ENCODE measurements around the gene SGMS1. TPM values are rescaled to one million over a fixed set of nuclear protein-coding genes. Genes with fewer than 3 reads are reported as not detected.

Gene SGMS1
- total and polyA plus RNA-seq, 12 donors = 7.3 to 24.3 (median 17.1) TPM

DNA sequence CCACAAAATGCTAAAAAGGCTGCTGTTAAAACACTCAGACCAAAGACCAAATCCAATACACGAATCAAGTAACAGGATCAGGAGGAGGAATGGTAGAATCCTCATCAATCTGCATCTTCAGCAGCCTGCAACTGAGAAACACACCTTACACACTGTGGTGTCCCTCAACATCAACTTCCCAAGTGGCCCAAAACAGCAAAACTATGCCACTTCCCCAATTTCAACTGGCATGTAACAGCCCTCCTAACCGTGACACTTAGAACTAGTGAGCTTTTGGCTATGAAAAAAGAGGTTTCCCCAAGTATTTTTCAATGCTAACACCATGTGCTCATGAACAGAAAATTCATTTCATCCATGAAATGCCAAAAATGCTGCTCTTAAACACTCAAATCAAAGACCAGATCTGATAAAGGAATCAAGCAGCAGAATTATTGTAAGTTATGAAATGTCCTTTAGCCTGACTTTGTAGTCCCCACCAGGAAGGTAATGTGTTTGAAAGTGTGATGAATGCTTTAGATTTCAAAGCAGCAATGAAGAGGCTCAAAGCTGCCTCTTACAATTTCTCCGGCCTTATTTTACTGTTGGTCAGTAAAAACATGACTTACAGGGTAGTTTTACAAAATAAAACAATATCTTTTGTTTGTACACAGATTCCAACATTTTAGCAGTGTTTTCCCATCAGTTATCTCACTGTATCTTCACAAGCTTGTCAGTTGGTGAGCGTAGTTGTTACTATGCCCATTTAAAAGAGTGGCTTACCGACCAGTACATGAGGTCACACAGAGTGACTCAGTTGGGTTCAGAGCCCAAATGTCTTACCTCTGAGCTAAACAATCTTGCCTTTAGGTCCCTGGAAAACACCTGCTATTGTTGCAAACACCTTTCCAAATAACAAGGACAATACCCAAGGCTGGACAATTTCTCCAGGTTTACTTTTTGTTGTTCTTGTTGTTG, 306.8 kb downstream of the SGMS1 start:
- TF ChIP-seq, protein P1, sequence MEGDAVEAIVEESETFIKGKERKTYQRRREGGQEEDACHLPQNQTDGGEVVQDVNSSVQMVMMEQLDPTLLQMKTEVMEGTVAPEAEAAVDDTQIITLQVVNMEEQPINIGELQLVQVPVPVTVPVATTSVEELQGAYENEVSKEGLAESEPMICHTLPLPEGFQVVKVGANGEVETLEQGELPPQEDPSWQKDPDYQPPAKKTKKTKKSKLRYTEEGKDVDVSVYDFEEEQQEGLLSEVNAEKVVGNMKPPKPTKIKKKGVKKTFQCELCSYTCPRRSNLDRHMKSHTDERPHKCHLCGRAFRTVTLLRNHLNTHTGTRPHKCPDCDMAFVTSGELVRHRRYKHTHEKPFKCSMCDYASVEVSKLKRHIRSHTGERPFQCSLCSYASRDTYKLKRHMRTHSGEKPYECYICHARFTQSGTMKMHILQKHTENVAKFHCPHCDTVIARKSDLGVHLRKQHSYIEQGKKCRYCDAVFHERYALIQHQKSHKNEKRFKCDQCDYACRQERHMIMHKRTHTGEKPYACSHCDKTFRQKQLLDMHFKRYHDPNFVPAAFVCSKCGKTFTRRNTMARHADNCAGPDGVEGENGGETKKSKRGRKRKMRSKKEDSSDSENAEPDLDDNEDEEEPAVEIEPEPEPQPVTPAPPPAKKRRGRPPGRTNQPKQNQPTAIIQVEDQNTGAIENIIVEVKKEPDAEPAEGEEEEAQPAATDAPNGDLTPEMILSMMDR (IDR thresholded peaks at IDR 0.05) = no peak
- Histone ChIP-seq H3K27me3 (no peaks in the 10 kb centered on the region), H3K4me3 (no peak overlapping the region), H3K36me3 (peaks cover 0 to 12% (median 0%) of the 10 kb centered on the region in 9 donors), H3K9me3 (peaks cover 0 to 9% (median 0%) of the 10 kb centered on the region in 11 donors), H3K27ac (peak overlapping the region in 1 of 10 donors; percentile 37), H3K4me1 (peaks cover 0 to 41% (median 31%) of the 10 kb centered on the region in 9 donors)
- ATAC-seq (no peak), DNase-seq (no peak)
- intact Hi-C loops (cut with DNase I) = no loop called here
- 87 to 89% methylated on average over 5 of the region's 5 CpGs for WGBS, 2 donors

DNA sequence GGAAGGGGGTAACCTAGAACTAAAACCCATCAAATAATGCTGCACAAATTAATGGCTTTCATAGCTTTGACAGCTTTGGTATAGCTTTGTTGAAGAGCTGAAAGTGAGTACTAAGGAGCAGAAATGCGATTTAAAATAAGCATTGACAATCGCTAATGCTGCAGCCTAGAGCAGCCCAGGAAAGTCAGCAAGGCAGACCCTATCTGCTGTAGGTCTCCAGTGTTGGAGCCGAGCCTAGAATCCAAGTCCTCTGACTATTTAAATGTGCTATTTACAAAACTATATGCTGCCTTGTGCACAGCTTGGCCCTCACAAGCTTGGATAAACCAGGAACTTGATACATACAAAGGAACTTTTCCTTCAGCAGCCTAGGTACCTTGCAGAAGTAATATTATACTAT, 307.6 kb downstream of the SGMS1 start:
- H3K9me3 ChIP-seq = peaks cover 0 to 9% (median 0%) of the 10 kb centered on the region in 11 donors
- DNase-seq = no peak
- peaks cover 0 to 33% (median 23%) of the 10 kb centered on the region in 9 donors for H3K4me1 ChIP-seq
- peak in 4 of 8 donors; percentile 33 to 74 (median 55) for ATAC-seq
- 22 to 45% methylated on average over 3 of the region's 3 CpGs for WGBS, 2 donors
- peaks cover 0 to 17% (median under 1%) of the 10 kb centered on the region in 9 donors for H3K36me3 ChIP-seq
- no peaks in the 10 kb centered on the region for H3K27me3 ChIP-seq
- intact Hi-C loops (cut with DNase I) = no loop called here
- peak overlapping the region in 2 of 10 donors; percentile 35 to 37 for H3K27ac ChIP-seq
- TF ChIP-seq, protein P1 (IDR thresholded peaks at IDR 0.05) = no peak
- H3K4me3 ChIP-seq = no peak overlapping the region

DNA sequence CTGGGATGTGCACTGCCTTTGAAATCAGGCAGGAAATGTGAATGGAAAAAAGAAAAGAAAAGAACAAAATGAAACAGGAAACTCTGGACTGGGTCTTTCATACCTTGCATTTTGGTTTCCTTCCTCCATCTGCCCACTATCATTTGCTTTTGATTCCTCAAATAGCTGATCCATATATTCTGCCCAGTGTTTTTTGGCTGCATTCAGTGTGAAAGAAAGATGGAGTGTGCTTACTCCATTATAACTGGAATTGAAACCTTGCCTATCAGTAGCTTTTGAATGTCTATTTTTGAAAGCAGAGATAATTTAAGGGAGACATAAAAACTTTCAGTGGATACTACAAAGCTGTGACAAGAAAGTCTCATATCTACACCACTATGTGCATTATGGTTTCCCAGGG, 308.3 kb downstream of the SGMS1 start:
- peak in 2 of 8 donors; percentile 30 to 35 for ATAC-seq
- intact Hi-C loops (cut with DNase I) = no loop called here
- peak overlapping the region in 3 of 10 donors; percentile 35 to 41 (median 37) for H3K27ac ChIP-seq

More for the DNA sequence above, 308.3 kb downstream of the SGMS1 start:
- Histone ChIP-seq H3K27me3 (no peaks in the 10 kb centered on the region), H3K36me3 (peaks cover 0 to 25% (median 7%) of the 10 kb centered on the region in 9 donors), H3K4me1 (peaks cover 0 to 29% (median 22%) of the 10 kb centered on the region in 9 donors), H3K4me3 (no peak overlapping the region), H3K9me3 (peaks cover 0 to 9% (median 0%) of the 10 kb centered on the region in 11 donors)
- DNase-seq = no peak
- TF ChIP-seq, protein P1 (IDR thresholded peaks at IDR 0.05) = no peak

Measured in heart right ventricle (tissue), 16 donors.